Naive thymus-derived CD4-positive, alpha-beta T cell (primary cell): ENCODE results near the gene TSPAN32. TPM values are rescaled to one million over a fixed set of nuclear protein-coding genes. Genes with fewer than 3 reads are reported as not detected.

Experiments used
- ATAC-seq: fragments of 150-1000 bp; cut with Tn5 transposase; 2 replicates; pipeline ENCODE4 v1.10.0; 2021; ENCODE audit warnings: mild to moderate bottlenecking, moderate library complexity
- CTCF ChIA-PET: fragments of 350-600 bp; sonication (Branson Sonifier 250); formaldehyde crosslinking; loops from one replicate; lab custom pipeline; 2021; ENCODE audit warnings: antibody characterized with exemption; lab: Charles Lee
- POLR2A ChIA-PET: fragments of 350-600 bp; sonication (Branson Sonifier 250); formaldehyde crosslinking; loops from one replicate; lab custom pipeline; 2021; ENCODE audit warnings: antibody characterized with exemption, inconsistent platforms; lab: Charles Lee
- DNase-seq, 9 donors: peaks; one replicate each; pipeline versions ENCODE4 v3.0.0 to v3.0.0-alpha.2; 2020 to 2022; ENCODE audit warnings: mixed read lengths in 1 of 9
- H3K27ac ChIP-seq: one replicate; pipeline ENCODE4 v1.7.0; 2013; ENCODE audit warnings: mild to moderate bottlenecking, low read depth, low read length, moderate library complexity
- H3K27me3 ChIP-seq, 2 donors: one replicate each; pipeline ENCODE4 v1.7.0; 2013; ENCODE audit warnings: low read length in 2 of 2, mild to moderate bottlenecking in 2 of 2, moderate library complexity in 2 of 2; ENCODE audit not compliant: control insufficient read depth in 2 of 2, insufficient read depth in 2 of 2
- H3K36me3 ChIP-seq, 3 experiments: 1 replicate in 2 of 3; 2 replicates in 1 of 3; pipeline ENCODE4 v1.7.0; 2013; ENCODE audit warnings: low read length in 3 of 3, mild to moderate bottlenecking in 3 of 3, moderate library complexity in 1 of 3; ENCODE audit not compliant: insufficient read depth in 3 of 3, control insufficient read depth in 2 of 3
- H3K4me1 ChIP-seq, 2 donors: one replicate each; pipeline ENCODE4 v1.7.0; 2013; ENCODE audit warnings: low read length in 2 of 2, mild to moderate bottlenecking in 2 of 2, moderate library complexity in 1 of 2; ENCODE audit not compliant: control insufficient read depth in 2 of 2, insufficient read depth in 2 of 2
- H3K4me3 ChIP-seq: 2 replicates; pipeline ENCODE4 v1.7.0; 2013; ENCODE audit warnings: mild to moderate bottlenecking, low read length
- H3K9me3 ChIP-seq, 3 experiments: 1 replicate in 2 of 3; 2 replicates in 1 of 3; pipeline ENCODE4 v1.7.0; 2013; ENCODE audit warnings: low read length in 3 of 3; ENCODE audit not compliant: control insufficient read depth in 2 of 3
- H3K27ac Mint-ChIP-seq, 9 donors: one replicate each; pipeline ENCODE4 v1.8.0; 2020 to 2022; ENCODE audit warnings: mixed read lengths in 9 of 9, mild to moderate bottlenecking in 8 of 9, moderate library complexity in 5 of 9, inconsistent platforms in 2 of 9
- H3K27me3 Mint-ChIP-seq, 5 donors: one replicate each; pipeline ENCODE4 v1.8.0; 2021 to 2022; ENCODE audit warnings: mixed read lengths in 5 of 5, mild to moderate bottlenecking in 1 of 5
- H3K36me3 Mint-ChIP-seq, 5 donors: one replicate each; pipeline ENCODE4 v1.8.0; 2020 to 2022; ENCODE audit warnings: mixed read lengths in 5 of 5, mild to moderate bottlenecking in 3 of 5, inconsistent platforms in 1 of 5
- H3K4me1 Mint-ChIP-seq, 7 donors: one replicate each; pipeline ENCODE4 v1.8.0; 2020 to 2022; ENCODE audit warnings: mixed read lengths in 7 of 7, mild to moderate bottlenecking in 3 of 7, inconsistent platforms in 1 of 7
- H3K4me3 Mint-ChIP-seq, 10 donors: one replicate each; pipeline ENCODE4 v1.8.0; 2020 to 2022; ENCODE audit warnings: mild to moderate bottlenecking in 10 of 10, mixed read lengths in 10 of 10, moderate library complexity in 6 of 10, inconsistent platforms in 2 of 10
- H3K9me3 Mint-ChIP-seq, 11 donors: one replicate each; pipeline ENCODE4 v1.8.0; 2020 to 2022; ENCODE audit warnings: mixed read lengths in 11 of 11, mild to moderate bottlenecking in 4 of 11, inconsistent platforms in 1 of 11, moderate library complexity in 1 of 11
- intact Hi-C, 2 donors: fragments of 100-400 bp; cut with micrococcal nuclease; formaldehyde crosslinking; loops; one replicate each; pipeline ENCODE4 v1.15.1; 2023
- polyA plus RNA-seq, 2 donors: library from polyadenylated mRNA; unstranded; fragments of 300-500 nt; fragmentation: Illumina TruSeq; gene quantifications; one replicate each; pipeline ENCODE4 v1.2.3, GENCODE V29; 2021
- total RNA-seq, 6 experiments: library from RNA in 5 of 6; stranded (reverse) in 5 of 6; gene quantifications; 1 replicate in 5 of 6; 2 replicates in 1 of 6; pipeline ENCODE4 v1.2.3 and lab custom pipeline; 2021 to 2026

The TSPAN32 gene
- total and polyA plus RNA-seq, 7 experiments from 2014 or later = 15.7 to 116 (median 63.9) TPM

- peaks cover 0 to 14% (median 10%) of the 10 kb centered on the region in 7 donors for H3K4me1 Mint-ChIP-seq
- H3K9me3 Mint-ChIP-seq = no peaks in the 10 kb centered on the region
- no peaks in the 10 kb centered on the region for H3K27me3 Mint-ChIP-seq
- DNase-seq (no peak), ATAC-seq (no peak)
- no peaks in the 10 kb centered on the region for H3K4me1 ChIP-seq
- no peak overlapping the region for H3K27ac Mint-ChIP-seq
- POLR2A ChIA-PET = interaction anchor here (1.1 to 1.3 kb wide), 2 partner anchors 12 to 13 kb away, joined by 3 to 6 read pairs; partner anchors contain the start of genes C11orf21 and TSPAN32
- no peak overlapping the region for H3K27ac ChIP-seq
- H3K9me3 ChIP-seq = no peaks in the 10 kb centered on the region
- no peak overlapping the region for H3K4me3 Mint-ChIP-seq
- no peak overlapping the region for H3K4me3 ChIP-seq
- CTCF ChIA-PET = no interaction called here
- intact Hi-C loops = no loop called here
- peaks cover 0 to 11% (median 0%) of the 10 kb centered on the region in 5 donors for H3K36me3 Mint-ChIP-seq
- H3K36me3 ChIP-seq = peaks cover 0 to 5% (median 0%) of the 10 kb centered on the region in 3 experiments
- no peaks in the 10 kb centered on the region for H3K27me3 ChIP-seq
Measured at GRCh38 chr11:2314525-2315394, 12.9 kb downstream of the TSPAN32 start.

- CTCF ChIA-PET = no interaction called here
- Histone ChIP-seq H3K27me3 (no peaks in the 10 kb centered on the region), H3K27ac (no peak overlapping the region), H3K36me3 (peaks cover 0 to 5% (median 0%) of the 10 kb centered on the region in 3 experiments), H3K4me1 (no peaks in the 10 kb centered on the region), H3K4me3 (no peak overlapping the region), H3K9me3 (no peaks in the 10 kb centered on the region)
- H3K4me3 Mint-ChIP-seq = no peak overlapping the region
- H3K9me3 Mint-ChIP-seq = no peaks in the 10 kb centered on the region
- POLR2A ChIA-PET = interaction anchor here (0.6 to 1.1 kb wide), 2 partner anchors 14 to 1440 kb away, joined by 3 to 4 read pairs; partner anchors contain the start of genes C11orf21 and TSPAN32
- no peak overlapping the region for H3K27ac Mint-ChIP-seq
- intact Hi-C loops = no loop called here
- no peak for ATAC-seq
- H3K27me3 Mint-ChIP-seq = no peaks in the 10 kb centered on the region
- H3K4me1 Mint-ChIP-seq = peaks cover 0 to 14% (median 10%) of the 10 kb centered on the region in 7 donors
- H3K36me3 Mint-ChIP-seq = peaks cover 0 to 11% (median 0%) of the 10 kb centered on the region in 5 donors
- DNase-seq = no peak
Measured at GRCh38 chr11:2315395-2316168, 13.8 kb downstream of the TSPAN32 start.

DNA sequence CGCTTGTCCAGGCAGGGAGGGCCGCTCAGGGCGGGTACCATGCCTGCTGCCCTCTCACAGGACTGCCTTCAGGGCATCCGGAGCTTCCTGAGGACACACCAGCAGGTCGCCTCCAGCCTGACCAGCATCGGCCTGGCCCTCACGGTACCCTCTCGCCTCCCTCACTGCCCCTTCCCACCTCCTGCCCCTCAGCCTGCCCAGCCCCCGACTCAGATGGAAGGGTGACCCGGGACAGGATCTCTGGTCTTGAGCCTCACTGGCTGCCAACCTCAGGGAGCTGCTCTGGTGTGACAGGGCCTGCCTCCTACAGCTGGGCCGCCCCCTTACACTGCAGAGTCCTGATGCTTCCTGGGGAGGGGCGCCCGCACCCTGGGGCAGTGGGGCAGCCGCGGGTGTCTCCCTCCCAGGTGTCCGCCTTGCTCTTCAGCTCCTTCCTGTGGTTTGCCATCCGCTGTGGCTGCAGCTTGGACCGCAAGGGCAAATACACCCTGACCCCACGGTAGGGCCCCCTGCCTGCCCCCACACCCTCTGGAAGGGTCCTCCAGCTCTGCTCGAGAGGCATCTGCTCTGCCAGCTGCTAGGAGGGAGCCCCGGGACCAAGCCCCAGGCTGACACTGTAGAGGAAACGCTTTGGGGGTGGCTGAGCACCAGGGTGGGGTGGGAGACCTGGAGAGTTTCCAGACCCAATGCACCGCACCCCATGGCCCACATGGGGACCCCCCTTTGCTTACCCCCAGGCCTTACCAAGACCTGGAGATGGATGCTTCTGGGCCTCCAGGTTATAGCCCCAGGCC, 14.6 kb downstream of the TSPAN32 start:
- Histone ChIP-seq H3K27ac (no peak overlapping the region), H3K9me3 (no peaks in the 10 kb centered on the region), H3K27me3 (no peaks in the 10 kb centered on the region), H3K4me1 (no peaks in the 10 kb centered on the region), H3K4me3 (no peak overlapping the region), H3K36me3 (peaks cover 0 to 5% (median 0%) of the 10 kb centered on the region in 3 experiments)
- no peaks in the 10 kb centered on the region for H3K27me3 Mint-ChIP-seq
- no peaks in the 10 kb centered on the region for H3K9me3 Mint-ChIP-seq
- DNase-seq = no peak
- no peak overlapping the region for H3K4me3 Mint-ChIP-seq
- ChIA-PET CTCF (interaction anchor here (0.6 to 2.7 kb wide), 2 partner anchors 11 to 561 kb away, joined by 3 to 9 read pairs; no protein-coding TSS in a partner anchor), POLR2A (interaction anchor here (0.6 to 1.1 kb wide), 3 partner anchors 15 to 1439 kb away, joined by 3 to 4 read pairs (median 3); partner anchors contain the start of genes C11orf21 and TSPAN32)
- peak overlapping the region in 1 of 9 donors; percentile 14 for H3K27ac Mint-ChIP-seq
- ATAC-seq = no peak
- H3K36me3 Mint-ChIP-seq = peaks cover 0 to 11% (median 0%) of the 10 kb centered on the region in 5 donors
- H3K4me1 Mint-ChIP-seq = peaks cover 0 to 14% (median 10%) of the 10 kb centered on the region in 7 donors
- intact Hi-C loops = no loop called here

- peaks cover 0 to 11% (median 0%) of the 10 kb centered on the region in 5 donors for H3K36me3 Mint-ChIP-seq
- H3K4me1 ChIP-seq = no peaks in the 10 kb centered on the region
- peaks cover 0 to under 1% (median 0%) of the 10 kb centered on the region in 5 donors for H3K27me3 Mint-ChIP-seq
- no peak overlapping the region for H3K4me3 ChIP-seq
- peaks cover 0 to 14% (median 10%) of the 10 kb centered on the region in 7 donors for H3K4me1 Mint-ChIP-seq
- DNase-seq = no peak
- peak overlapping the region in 2 of 9 donors; percentile 14 to 30 for H3K27ac Mint-ChIP-seq
- H3K4me3 Mint-ChIP-seq = no peak overlapping the region
- intact Hi-C loops = no loop called here
- no peak for ATAC-seq
- no peaks in the 10 kb centered on the region for H3K9me3 Mint-ChIP-seq
- peaks cover 0 to 5% (median 0%) of the 10 kb centered on the region in 3 experiments for H3K36me3 ChIP-seq
- no peaks in the 10 kb centered on the region for H3K27me3 ChIP-seq
- H3K9me3 ChIP-seq = no peaks in the 10 kb centered on the region
- CTCF ChIA-PET = interaction anchor here (0.6 to 2.7 kb wide), 2 partner anchors 11 to 560 kb away, joined by 3 to 9 read pairs; no protein-coding TSS in a partner anchor
- POLR2A ChIA-PET = interaction anchor here (0.6 to 1.1 kb wide), 2 partner anchors 15 to 22 kb away, joined by 3 read pairs; partner anchors contain the start of genes C11orf21 and TSPAN32
- H3K27ac ChIP-seq = no peak overlapping the region
Measured at GRCh38 chr11:2316963-2317244, 15.1 kb downstream of the TSPAN32 start.

DNA sequence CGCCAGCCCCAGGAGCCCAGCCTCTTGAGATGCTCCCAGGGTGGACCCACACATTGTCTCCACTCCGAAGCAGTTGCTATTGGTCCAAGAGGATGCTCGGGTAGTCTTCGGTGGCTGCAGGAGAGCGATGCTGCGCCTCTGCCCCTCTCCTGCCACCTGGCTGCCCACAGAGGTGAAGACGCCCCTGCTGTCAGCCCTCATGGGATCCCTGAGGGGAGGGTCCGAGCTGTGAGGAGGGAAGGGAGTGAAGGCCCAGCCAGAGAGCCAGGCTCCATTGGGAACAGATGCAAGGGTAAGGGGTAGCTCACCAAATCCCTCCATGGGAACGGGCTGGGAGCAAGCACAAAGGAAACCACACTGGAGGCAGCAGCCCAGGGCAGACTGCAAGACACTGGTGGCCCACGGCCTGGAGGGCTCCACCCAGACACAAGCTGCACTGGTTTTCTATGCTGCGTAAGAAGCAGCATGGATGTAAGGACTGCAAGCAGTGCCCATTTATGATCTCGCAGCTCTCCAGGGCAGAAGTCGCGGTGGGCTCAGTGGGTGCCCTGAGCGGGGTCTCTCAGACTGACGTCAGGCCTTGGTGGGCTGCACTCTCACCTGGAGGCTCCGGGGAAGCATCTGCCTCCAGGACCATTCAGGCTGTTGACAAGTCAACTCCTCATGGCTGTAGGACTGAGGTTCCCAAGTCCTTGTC, 15.7 kb downstream of the TSPAN32 start:
- H3K36me3 Mint-ChIP-seq = peaks cover 0 to 11% (median 0%) of the 10 kb centered on the region in 5 donors
- H3K4me1 Mint-ChIP-seq = peaks cover 0 to 14% (median 10%) of the 10 kb centered on the region in 7 donors
- ChIA-PET CTCF (interaction anchor here (2.7 kb wide), 1 partner anchor 12 kb away, joined by 9 read pairs; no protein-coding TSS in a partner anchor), POLR2A (no interaction called here)
- no peaks in the 10 kb centered on the region for H3K27me3 ChIP-seq
- H3K4me3 ChIP-seq = no peak overlapping the region
- ATAC-seq (no peak), DNase-seq (no peak)
- no peaks in the 10 kb centered on the region for H3K4me1 ChIP-seq
- no peaks in the 10 kb centered on the region for H3K9me3 ChIP-seq
- peak overlapping the region in 1 of 9 donors; percentile 14 for H3K27ac Mint-ChIP-seq
- peaks cover 0 to 5% (median 0%) of the 10 kb centered on the region in 3 experiments for H3K36me3 ChIP-seq
- H3K27ac ChIP-seq = no peak overlapping the region
- H3K9me3 Mint-ChIP-seq = peaks cover 0 to 2% (median 0%) of the 10 kb centered on the region in 11 donors
- H3K4me3 Mint-ChIP-seq = no peak overlapping the region
- peaks cover 0 to 2% (median 0%) of the 10 kb centered on the region in 5 donors for H3K27me3 Mint-ChIP-seq
- intact Hi-C loops = no loop called here
